ENCODE data around the gene ASCL2. TPM values are rescaled to one million over a fixed set of nuclear protein-coding genes. Genes with fewer than 3 reads are reported as not detected.

ASCL2 gene
- total RNA-seq, 1 donor from 2014 or later, result 1.7 TPM

- Histone ChIP-seq H3K9me3 (no peaks in the 10 kb centered on the region), H3K36me3 (no peaks in the 10 kb centered on the region), H3K27me3 (ENCODE audit: low read depth) (no peaks in the 10 kb centered on the region), H3K27ac (no peak overlapping the region), H3K4me1 (no peaks in the 10 kb centered on the region), H3K4me3 (no peak overlapping the region)
- DNase-seq, result no peak
- intact Hi-C loops (cut with DNase I), result no loop called here
- no peak for TF ChIP-seq CTCF (IDR thresholded peaks at IDR 0.05)
- no peak for ATAC-seq
These were observed 47.1 kb downstream of the ASCL2 start for GRCh38 chr11:2223153-2223794.

- no peak for TF ChIP-seq CTCF (IDR thresholded peaks at IDR 0.05)
- no peak overlapping the region for H3K27ac ChIP-seq
- H3K36me3 ChIP-seq, result no peaks in the 10 kb centered on the region
- no peaks in the 10 kb centered on the region for H3K4me1 ChIP-seq
- intact Hi-C loops (cut with DNase I), result no loop called here
- no peaks in the 10 kb centered on the region for H3K9me3 ChIP-seq
- no peaks in the 10 kb centered on the region for H3K27me3 ChIP-seq (ENCODE audit: low read depth)
- H3K4me3 ChIP-seq, result no peak overlapping the region
- ATAC-seq (no peak), DNase-seq (no peak)
These were observed 47.9 kb downstream of the ASCL2 start for GRCh38 chr11:2222451-2222850.

- DNase-seq (no peak), ATAC-seq (no peak)
- Histone ChIP-seq H3K4me1 (no peaks in the 10 kb centered on the region), H3K36me3 (no peaks in the 10 kb centered on the region), H3K27me3 (ENCODE audit: low read depth) (no peaks in the 10 kb centered on the region), H3K27ac (no peak overlapping the region), H3K9me3 (no peaks in the 10 kb centered on the region), H3K4me3 (no peak overlapping the region)
- intact Hi-C loops (cut with DNase I), result no loop called here
- no peak for TF ChIP-seq CTCF (IDR thresholded peaks at IDR 0.05)
These were observed 48.8 kb downstream of the ASCL2 start for GRCh38 chr11:2221591-2221990.

GRCh38 chr11:2221024-2221423 is 49.4 kb downstream of the ASCL2 start:
- TF ChIP-seq CTCF (IDR thresholded peaks at IDR 0.05), result no peak
- intact Hi-C loops (cut with DNase I), result no loop called here
- Histone ChIP-seq H3K4me1 (no peaks in the 10 kb centered on the region), H3K4me3 (no peak overlapping the region), H3K36me3 (no peaks in the 10 kb centered on the region), H3K9me3 (no peaks in the 10 kb centered on the region), H3K27me3 (ENCODE audit: low read depth) (no peaks in the 10 kb centered on the region), H3K27ac (no peak overlapping the region)
- DNase-seq (no peak), ATAC-seq (no peak)

GRCh38 chr11:2220173-2220771 is 50.1 kb downstream of the ASCL2 start:
- intact Hi-C loops (cut with DNase I), result no loop called here
- Histone ChIP-seq H3K36me3 (no peaks in the 10 kb centered on the region), H3K4me1 (no peaks in the 10 kb centered on the region), H3K4me3 (no peak overlapping the region), H3K27me3 (ENCODE audit: low read depth) (no peaks in the 10 kb centered on the region), H3K27ac (no peak overlapping the region), H3K9me3 (no peaks in the 10 kb centered on the region)
- DNase-seq, result no peak
- no peak for TF ChIP-seq CTCF (IDR thresholded peaks at IDR 0.05)
- ATAC-seq, result no peak

Data from lower lobe of right lung (tissue), 2 donors.